ENCODE measurements around the gene FRMPD4.

FRMPD4 gene

DNA sequence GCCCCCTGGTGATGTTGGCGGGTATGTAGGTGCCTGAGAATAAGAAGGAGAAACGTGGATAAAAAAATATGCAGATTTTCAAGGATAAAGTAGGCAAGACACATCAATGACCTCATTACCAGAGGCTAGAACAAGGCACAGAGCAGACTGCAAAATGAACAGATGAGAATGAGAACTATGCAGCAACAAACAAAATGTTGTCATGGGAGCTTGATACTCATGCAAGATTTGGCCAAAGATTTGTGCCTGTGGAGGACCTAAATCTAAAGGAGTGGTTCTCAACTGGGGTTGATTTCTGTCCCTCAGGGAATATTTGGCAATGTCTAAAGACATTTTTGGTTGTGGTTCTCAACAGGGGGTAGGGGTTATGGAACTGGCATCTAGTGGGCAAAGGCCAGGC is 177.3 kb downstream of the FRMPD4 start:
- no peak for DNase-seq
- Histone ChIP-seq H4K20me1 (ENCODE audit: insufficient read depth, low read length) (no peaks in the 10 kb centered on the region), H3K4me2 (ENCODE audit: low read depth, low read length) (no peak overlapping the region), H3K36me3 (replicated peaks; ENCODE audit: insufficient read depth, low read length) (no peaks in the 10 kb centered on the region), H2AFZ (ENCODE audit: low read length) (no peak overlapping the region), H3K4me3 (ENCODE audit: low read length) (no peak overlapping the region), H3K27me3 (replicated peaks; ENCODE audit: insufficient read depth, low read length) (no peaks in the 10 kb centered on the region), H3K79me2 (ENCODE audit: low read length) (no peaks in the 10 kb centered on the region), H3K9me3 (replicated peaks; ENCODE audit: insufficient read depth, low read length) (no peaks in the 10 kb centered on the region), H3K9me2 (replicated peaks; ENCODE audit: insufficient read depth, low read length) (no peaks in the 10 kb centered on the region), H3F3A (ENCODE audit: insufficient read depth, low read length) (no peaks in the 10 kb centered on the region), H3K4me1 (ENCODE audit: low read length) (no peaks in the 10 kb centered on the region), H3K9ac (ENCODE audit: low read length) (no peak overlapping the region), H3K27ac (ENCODE audit: low read length) (no peak overlapping the region)
- no peak for TF ChIP-seq EZH2 (optimal IDR thresholded peaks at IDR 0.05; ENCODE audit: low read depth, low read length)
- TF ChIP-seq, protein P1, sequence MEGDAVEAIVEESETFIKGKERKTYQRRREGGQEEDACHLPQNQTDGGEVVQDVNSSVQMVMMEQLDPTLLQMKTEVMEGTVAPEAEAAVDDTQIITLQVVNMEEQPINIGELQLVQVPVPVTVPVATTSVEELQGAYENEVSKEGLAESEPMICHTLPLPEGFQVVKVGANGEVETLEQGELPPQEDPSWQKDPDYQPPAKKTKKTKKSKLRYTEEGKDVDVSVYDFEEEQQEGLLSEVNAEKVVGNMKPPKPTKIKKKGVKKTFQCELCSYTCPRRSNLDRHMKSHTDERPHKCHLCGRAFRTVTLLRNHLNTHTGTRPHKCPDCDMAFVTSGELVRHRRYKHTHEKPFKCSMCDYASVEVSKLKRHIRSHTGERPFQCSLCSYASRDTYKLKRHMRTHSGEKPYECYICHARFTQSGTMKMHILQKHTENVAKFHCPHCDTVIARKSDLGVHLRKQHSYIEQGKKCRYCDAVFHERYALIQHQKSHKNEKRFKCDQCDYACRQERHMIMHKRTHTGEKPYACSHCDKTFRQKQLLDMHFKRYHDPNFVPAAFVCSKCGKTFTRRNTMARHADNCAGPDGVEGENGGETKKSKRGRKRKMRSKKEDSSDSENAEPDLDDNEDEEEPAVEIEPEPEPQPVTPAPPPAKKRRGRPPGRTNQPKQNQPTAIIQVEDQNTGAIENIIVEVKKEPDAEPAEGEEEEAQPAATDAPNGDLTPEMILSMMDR (IDR thresholded peaks at IDR 0.05; ENCODE audit: low read length), result no peak
- TF ChIP-seq EZH2phosphoT487 (IDR thresholded peaks at IDR 0.05; ENCODE audit: low read length), result no peak

DNA sequence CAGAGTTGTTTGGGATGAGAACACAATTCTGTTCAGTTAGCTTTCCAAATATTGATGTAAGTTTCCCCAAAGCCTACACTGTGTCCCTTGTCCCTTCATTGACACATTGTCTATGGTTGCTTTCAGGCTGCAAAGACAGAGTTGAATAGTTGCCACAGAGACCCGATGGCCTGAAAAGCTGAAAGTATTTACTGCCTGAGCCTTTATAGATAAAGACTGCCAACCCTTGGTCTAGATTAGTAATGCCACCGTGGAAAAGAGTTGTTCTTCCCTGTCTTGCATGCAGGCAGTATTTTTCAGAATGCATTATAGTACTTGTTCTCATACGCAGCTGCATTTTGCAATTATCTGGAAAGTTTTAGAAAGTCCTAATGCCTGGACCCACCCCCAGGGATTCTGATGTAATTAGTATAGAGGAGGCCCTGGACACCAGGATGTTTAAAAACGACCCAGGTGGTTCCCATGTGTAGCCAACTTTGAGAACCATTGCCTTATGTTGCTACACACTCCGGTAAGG is 180.8 kb downstream of the FRMPD4 start:
- no peaks in the 10 kb centered on the region for H3F3A ChIP-seq (ENCODE audit: insufficient read depth, low read length)
- no peaks in the 10 kb centered on the region for H3K79me2 ChIP-seq (ENCODE audit: low read length)
- H3K27me3 ChIP-seq (replicated peaks; ENCODE audit: insufficient read depth, low read length), result no peaks in the 10 kb centered on the region
- H4K20me1 ChIP-seq (ENCODE audit: insufficient read depth, low read length), result no peaks in the 10 kb centered on the region
- H3K9ac ChIP-seq (ENCODE audit: low read length), result no peak overlapping the region
- no peak overlapping the region for H3K27ac ChIP-seq (ENCODE audit: low read length)
- H3K4me1 ChIP-seq (ENCODE audit: low read length), result no peaks in the 10 kb centered on the region
- no peak overlapping the region for H3K4me3 ChIP-seq (ENCODE audit: low read length)
- H3K9me3 ChIP-seq (replicated peaks; ENCODE audit: insufficient read depth, low read length), result no peaks in the 10 kb centered on the region
- H3K4me2 ChIP-seq (ENCODE audit: low read depth, low read length), result no peak overlapping the region
- no peaks in the 10 kb centered on the region for H3K36me3 ChIP-seq (replicated peaks; ENCODE audit: insufficient read depth, low read length)
- no peak overlapping the region for H2AFZ ChIP-seq (ENCODE audit: low read length)
- no peak for DNase-seq
- H3K9me2 ChIP-seq (replicated peaks; ENCODE audit: insufficient read depth, low read length), result no peaks in the 10 kb centered on the region
- TF ChIP-seq, protein P1 (IDR thresholded peaks at IDR 0.05; ENCODE audit: low read length), result no peak
- TF ChIP-seq EZH2phosphoT487 (IDR thresholded peaks at IDR 0.05; ENCODE audit: low read length) (no peak), EZH2 (optimal IDR thresholded peaks at IDR 0.05; ENCODE audit: low read depth, low read length) (no peak)

DNA sequence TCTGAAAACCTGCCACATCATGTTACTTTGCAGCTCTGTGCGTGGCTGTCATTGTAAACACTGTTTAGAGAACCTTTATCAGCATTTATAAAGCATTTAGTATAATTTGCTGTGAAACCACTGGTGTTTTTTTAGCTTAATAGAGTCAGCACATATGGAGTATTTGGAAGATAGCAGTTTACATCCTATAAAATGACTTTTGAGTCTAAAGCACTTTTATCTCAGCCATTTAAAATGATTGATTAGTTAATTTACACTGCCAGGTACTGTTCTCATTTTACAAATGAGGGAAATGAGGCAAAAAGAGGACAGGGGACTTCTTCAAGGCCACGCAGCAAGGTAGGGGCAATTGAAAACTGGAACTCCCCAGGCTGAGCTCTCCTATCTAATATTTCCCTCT is 181.7 kb downstream of the FRMPD4 start:
- H2AFZ ChIP-seq (ENCODE audit: low read length), result no peak overlapping the region
- no peaks in the 10 kb centered on the region for H3K27me3 ChIP-seq (replicated peaks; ENCODE audit: insufficient read depth, low read length)
- H3K27ac ChIP-seq (ENCODE audit: low read length), result no peak overlapping the region
- H4K20me1 ChIP-seq (ENCODE audit: insufficient read depth, low read length), result no peaks in the 10 kb centered on the region
- no peaks in the 10 kb centered on the region for H3K79me2 ChIP-seq (ENCODE audit: low read length)
- H3K4me3 ChIP-seq (ENCODE audit: low read length), result no peak overlapping the region
- no peak overlapping the region for H3K9ac ChIP-seq (ENCODE audit: low read length)
- DNase-seq, result no peak
- H3K9me2 ChIP-seq (replicated peaks; ENCODE audit: insufficient read depth, low read length), result no peaks in the 10 kb centered on the region
- H3K4me1 ChIP-seq (ENCODE audit: low read length), result no peaks in the 10 kb centered on the region
- H3F3A ChIP-seq (ENCODE audit: insufficient read depth, low read length), result no peaks in the 10 kb centered on the region
- no peaks in the 10 kb centered on the region for H3K9me3 ChIP-seq (replicated peaks; ENCODE audit: insufficient read depth, low read length)
- H3K36me3 ChIP-seq (replicated peaks; ENCODE audit: insufficient read depth, low read length), result no peaks in the 10 kb centered on the region
- TF ChIP-seq EZH2 (optimal IDR thresholded peaks at IDR 0.05; ENCODE audit: low read depth, low read length) (no peak), EZH2phosphoT487 (IDR thresholded peaks at IDR 0.05; ENCODE audit: low read length) (no peak)
- TF ChIP-seq, protein P1 (IDR thresholded peaks at IDR 0.05; ENCODE audit: low read length), result no peak
- H3K4me2 ChIP-seq (ENCODE audit: low read depth, low read length), result no peak overlapping the region
